Measurements from ENCODE around the gene FRY. TPM values are rescaled to one million over a fixed set of nuclear protein-coding genes. Genes with fewer than 3 reads are reported as not detected.
A peak's percentile ranks its signal among the peaks of the same experiment; 100 is the strongest.

The FRY gene
- total RNA-seq, 1 donor from 2014 or later = 38.8 TPM

GRCh38 chr13:32254416-32254815 lies 222.8 kb downstream of the FRY start:
- H3K27ac Mint-ChIP-seq (ENCODE audit: unreplicated experiment) = peak overlapping the region; percentile 96
- H3K4me1 Mint-ChIP-seq (ENCODE audit: low read depth) = peaks cover 43% of the 10 kb centered on the region
- DNase-seq (ENCODE audit: low spot score) = no peak
- H3K4me3 Mint-ChIP-seq (ENCODE audit: unreplicated experiment) = no peak overlapping the region
- no peaks in the 10 kb centered on the region for H3K9me3 Mint-ChIP-seq (ENCODE audit: low read depth)
- H3K36me3 Mint-ChIP-seq (ENCODE audit: low read depth) = peaks cover 13% of the 10 kb centered on the region
- H3K27me3 Mint-ChIP-seq (ENCODE audit: low read depth) = no peaks in the 10 kb centered on the region
- TF ChIP-seq CTCF (IDR thresholded peaks at IDR 0.05) = no peak

GRCh38 chr13:32254916-32255723 lies 223.5 kb downstream of the FRY start:
- TF ChIP-seq CTCF (IDR thresholded peaks at IDR 0.05) = no peak
- Mint-ChIP-seq H3K4me3 (ENCODE audit: unreplicated experiment) (no peak overlapping the region), H3K27me3 (ENCODE audit: low read depth) (no peaks in the 10 kb centered on the region), H3K4me1 (ENCODE audit: low read depth) (peaks cover 50% of the 10 kb centered on the region), H3K27ac (ENCODE audit: unreplicated experiment) (peak overlapping the region; percentile 96), H3K9me3 (ENCODE audit: low read depth) (no peaks in the 10 kb centered on the region), H3K36me3 (ENCODE audit: low read depth) (peaks cover 12% of the 10 kb centered on the region)
- no peak for DNase-seq (ENCODE audit: low spot score)

- H3K9me3 Mint-ChIP-seq (ENCODE audit: low read depth) = no peaks in the 10 kb centered on the region
- H3K4me1 Mint-ChIP-seq (ENCODE audit: low read depth) = peaks cover 56% of the 10 kb centered on the region
- H3K27me3 Mint-ChIP-seq (ENCODE audit: low read depth) = no peaks in the 10 kb centered on the region
- TF ChIP-seq CTCF (IDR thresholded peaks at IDR 0.05) = no peak
- DNase-seq (ENCODE audit: low spot score) = no peak
- H3K36me3 Mint-ChIP-seq (ENCODE audit: low read depth) = peaks cover 7% of the 10 kb centered on the region
- H3K4me3 Mint-ChIP-seq (ENCODE audit: unreplicated experiment) = no peak overlapping the region
- peak overlapping the region; percentile 96 for H3K27ac Mint-ChIP-seq (ENCODE audit: unreplicated experiment)
These were observed 224.1 kb downstream of the FRY start for GRCh38 chr13:32255724-32256109.

- Mint-ChIP-seq H3K36me3 (ENCODE audit: low read depth) (peaks cover 7% of the 10 kb centered on the region), H3K27me3 (ENCODE audit: low read depth) (no peaks in the 10 kb centered on the region), H3K27ac (ENCODE audit: unreplicated experiment) (peak overlapping the region; percentile 96), H3K4me3 (ENCODE audit: unreplicated experiment) (no peak overlapping the region), H3K9me3 (ENCODE audit: low read depth) (no peaks in the 10 kb centered on the region), H3K4me1 (ENCODE audit: low read depth) (peaks cover 61% of the 10 kb centered on the region)
- no peak for TF ChIP-seq CTCF (IDR thresholded peaks at IDR 0.05)
- DNase-seq (ENCODE audit: low spot score) = no peak
These were observed 224.7 kb downstream of the FRY start for GRCh38 chr13:32256243-32256642.

GRCh38 chr13:32257649-32258048 lies 226.1 kb downstream of the FRY start:
- Mint-ChIP-seq H3K9me3 (ENCODE audit: low read depth) (no peaks in the 10 kb centered on the region), H3K36me3 (ENCODE audit: low read depth) (peaks cover 5% of the 10 kb centered on the region), H3K27me3 (ENCODE audit: low read depth) (no peaks in the 10 kb centered on the region), H3K27ac (ENCODE audit: unreplicated experiment) (no peak overlapping the region), H3K4me1 (ENCODE audit: low read depth) (peaks cover 75% of the 10 kb centered on the region), H3K4me3 (ENCODE audit: unreplicated experiment) (no peak overlapping the region)
- no peak for TF ChIP-seq CTCF (IDR thresholded peaks at IDR 0.05)
- DNase-seq (ENCODE audit: low spot score) = no peak

All from chondrocyte (in vitro differentiated cells).